ENCODE measurements around the gene GRM8. TPM values are rescaled to one million over a fixed set of nuclear protein-coding genes. Genes with fewer than 3 reads are reported as not detected.

GRM8 gene
- total and polyA plus RNA-seq, 8 donors = 0.25 to 2.8 (median 1.3) TPM; not detected in 4

- TF ChIP-seq CTCF (IDR thresholded peaks at IDR 0.05) (no peak), POLR2AphosphoS5 (IDR thresholded peaks at IDR 0.05) (no peak), POLR2A (IDR thresholded peaks at IDR 0.05) (no peak), EP300 (IDR thresholded peaks at IDR 0.05) (no peak)
- Histone ChIP-seq H3K4me1 (no peaks in the 10 kb centered on the region), H3K4me3 (no peak overlapping the region), H3K9me3 (no peaks in the 10 kb centered on the region), H3K27me3 (no peaks in the 10 kb centered on the region), H3K27ac (no peak overlapping the region), H3K36me3 (no peaks in the 10 kb centered on the region)
- WGBS, 5 donors = 34 to 71% (median 48%) methylated on average over 1 of the region's 1 CpG
- no peak for DNase-seq
- intact Hi-C loops (cut with DNase I; ENCODE audit: low total_unique reads) = no loop called here
Measured at GRCh38 chr7:126996659-126997058, 256.1 kb downstream of the GRM8 start.

DNA sequence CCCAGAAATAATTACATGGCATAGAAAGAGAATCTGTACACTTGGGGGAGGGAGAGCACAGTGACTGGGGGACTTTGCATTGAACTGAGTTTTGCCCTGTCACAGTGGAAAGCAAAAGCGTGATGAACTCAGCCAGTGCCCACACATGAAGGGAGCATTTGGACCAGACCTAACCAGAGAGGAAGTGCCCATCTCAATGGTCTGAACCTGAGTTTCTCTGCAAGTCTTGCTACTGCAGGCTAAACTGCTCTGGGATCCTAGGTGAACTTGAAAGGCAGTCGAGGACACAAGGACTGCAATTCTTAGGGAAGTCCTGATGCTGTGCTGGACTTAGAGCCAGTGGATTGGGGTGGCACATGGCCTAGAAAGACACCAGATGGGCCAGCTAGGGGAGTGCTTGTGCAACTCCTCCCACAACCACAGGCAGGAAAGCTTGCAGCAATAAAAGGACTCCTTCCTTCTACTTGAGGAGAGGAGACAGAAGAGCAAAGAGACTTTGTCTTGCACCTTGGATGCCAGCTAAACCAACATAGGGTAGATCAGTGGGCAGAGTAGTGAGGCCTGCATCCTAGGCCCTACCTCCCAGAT lies 259.0 kb downstream of the GRM8 start:
- no peaks in the 10 kb centered on the region for H3K36me3 ChIP-seq
- peaks cover 0 to 6% (median 0%) of the 10 kb centered on the region in 4 donors for H3K9me3 ChIP-seq
- no peak for DNase-seq
- intact Hi-C loops (cut with DNase I; ENCODE audit: low total_unique reads) = no loop called here
- no peaks in the 10 kb centered on the region for H3K27me3 ChIP-seq
- H3K27ac ChIP-seq = no peak overlapping the region
- WGBS, 5 donors = 78 to 95% (median 86%) methylated on average over 2 of the region's 2 CpGs
- TF ChIP-seq EP300 (IDR thresholded peaks at IDR 0.05) (no peak), POLR2A (IDR thresholded peaks at IDR 0.05) (no peak), CTCF (IDR thresholded peaks at IDR 0.05) (no peak), POLR2AphosphoS5 (IDR thresholded peaks at IDR 0.05) (no peak)
- H3K4me3 ChIP-seq = no peak overlapping the region
- H3K4me1 ChIP-seq = no peaks in the 10 kb centered on the region

GRCh38 chr7:126988022-126988421 lies 264.7 kb downstream of the GRM8 start:
- intact Hi-C loops (cut with DNase I; ENCODE audit: low total_unique reads) = no loop called here
- no peaks in the 10 kb centered on the region for H3K36me3 ChIP-seq
- peaks cover 0 to 6% (median 0%) of the 10 kb centered on the region in 4 donors for H3K9me3 ChIP-seq
- TF ChIP-seq CTCF (IDR thresholded peaks at IDR 0.05) (no peak), POLR2AphosphoS5 (IDR thresholded peaks at IDR 0.05) (no peak), EP300 (IDR thresholded peaks at IDR 0.05) (no peak), POLR2A (IDR thresholded peaks at IDR 0.05) (no peak)
- H3K27ac ChIP-seq = no peak overlapping the region
- H3K4me1 ChIP-seq = no peaks in the 10 kb centered on the region
- no peak overlapping the region for H3K4me3 ChIP-seq
- DNase-seq = no peak
- no peaks in the 10 kb centered on the region for H3K27me3 ChIP-seq
- 69 to 87% (median 85%) methylated on average over 4 of the region's 4 CpGs for WGBS, 5 donors

- no peaks in the 10 kb centered on the region for H3K4me1 ChIP-seq
- H3K27ac ChIP-seq = no peak overlapping the region
- TF ChIP-seq EP300 (IDR thresholded peaks at IDR 0.05) (no peak), POLR2A (IDR thresholded peaks at IDR 0.05) (no peak), CTCF (IDR thresholded peaks at IDR 0.05) (no peak), POLR2AphosphoS5 (IDR thresholded peaks at IDR 0.05) (no peak)
- no peak for DNase-seq
- H3K27me3 ChIP-seq = no peaks in the 10 kb centered on the region
- H3K36me3 ChIP-seq = no peaks in the 10 kb centered on the region
- H3K9me3 ChIP-seq = no peaks in the 10 kb centered on the region
- intact Hi-C loops (cut with DNase I; ENCODE audit: low total_unique reads) = no loop called here
- 66 to 82% (median 73%) methylated on average over 2 of the region's 2 CpGs for WGBS, 5 donors
- no peak overlapping the region for H3K4me3 ChIP-seq
Measured at GRCh38 chr7:126979722-126980121, 273.0 kb downstream of the GRM8 start.

Measured in stomach (tissue), 9 donors.